SIG-M5 (cell line): ENCODE measurements around the gene SEC24A.
"Not testable (repeated sequence)": the region's sequence is repeated elsewhere in the genome, so short reads cannot be mapped to it uniquely, and the experiment has no call there.

Experiments
- DNase-seq: peaks from one replicate; lab custom pipeline; 2025; lab: John Stamatoyannopoulos, UW

The SEC24A gene

DNA sequence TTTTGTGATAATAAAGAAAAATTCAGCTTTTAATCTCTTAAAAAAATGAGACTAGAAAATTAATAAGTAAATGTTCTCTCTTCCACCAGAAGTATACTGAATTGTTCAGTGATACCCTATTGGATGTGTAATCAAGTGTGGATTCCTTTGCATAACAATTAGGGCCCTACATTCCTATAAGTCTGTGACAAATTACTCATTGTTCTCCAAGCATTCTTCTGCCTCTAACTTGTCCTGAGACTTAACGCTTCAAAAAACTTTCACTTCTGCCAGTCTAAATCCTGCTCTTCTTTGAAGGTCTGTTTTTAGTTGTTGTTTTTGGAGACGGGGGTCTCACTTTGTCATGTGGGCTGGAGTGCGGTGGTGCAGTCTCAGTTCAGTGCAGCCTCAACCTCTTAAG is 100.8 kb downstream of the SEC24A start:
- no peak for DNase-seq

DNA sequence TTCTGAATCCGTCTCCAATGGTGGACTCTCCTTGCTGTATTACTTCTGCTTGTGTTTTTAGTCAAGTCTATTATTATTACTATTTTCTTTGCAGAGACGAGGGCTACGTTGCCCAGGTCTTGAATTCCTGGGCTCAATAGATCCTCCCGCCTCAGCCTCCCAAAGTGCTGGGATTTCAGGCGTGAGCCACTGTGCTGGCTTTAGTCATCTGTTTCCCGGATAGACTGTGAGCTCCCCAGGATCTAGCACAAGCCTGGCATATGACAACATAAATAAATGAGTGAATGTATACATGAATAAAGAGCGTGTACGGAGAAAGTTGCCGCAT is 109.6 kb downstream of the SEC24A start:
- DNase-seq, result no peak

DNA sequence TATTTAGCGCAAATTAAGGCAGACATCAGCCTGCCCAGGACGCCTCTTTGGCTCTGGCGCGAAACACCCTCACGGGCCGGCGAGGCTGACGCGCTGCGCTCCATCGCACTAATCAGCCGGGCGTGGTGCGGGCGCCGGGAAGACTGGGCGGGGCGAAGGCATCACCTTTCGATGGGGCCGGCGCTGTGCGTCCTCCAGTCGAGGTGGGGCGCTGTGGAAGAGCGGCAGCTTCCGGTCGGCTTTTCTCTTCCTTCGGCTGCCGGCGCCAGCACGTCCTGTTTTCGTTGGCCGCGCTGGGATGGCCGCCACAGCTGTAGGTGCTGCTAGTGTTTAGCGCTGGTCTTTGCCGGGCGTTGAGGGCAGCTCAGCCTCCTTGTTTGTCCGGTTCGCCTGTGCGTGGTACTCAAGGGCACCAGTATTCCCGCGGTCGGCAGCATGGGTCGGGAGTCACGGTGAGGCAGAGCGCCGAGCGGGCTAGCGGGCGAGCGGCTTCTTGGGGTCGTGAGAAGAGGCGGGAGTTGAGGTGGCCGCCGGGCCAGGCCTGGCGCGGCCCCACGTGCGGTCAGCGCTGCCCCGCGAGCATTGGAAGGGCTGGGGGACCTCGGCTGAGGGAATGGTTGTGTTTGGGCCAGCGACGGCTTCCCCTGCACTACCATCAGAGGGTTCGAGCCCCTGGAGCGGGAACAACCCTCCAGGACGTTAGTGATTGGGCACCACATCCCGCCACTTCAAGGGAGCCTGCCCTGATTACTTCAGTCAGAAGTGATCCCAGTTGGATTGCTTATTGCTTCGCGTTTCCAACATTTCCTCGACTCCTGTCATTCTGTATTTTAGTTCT is 110.1 kb downstream of the SEC24A start, which contains the start of gene DDX46:
DDX46 (plus strand) TSS at position 276 of the 838 bp plus-strand sequence; CDS start at position 436, 160 bp downstream.
- DNase-seq, result peak; percentile 82

DNA sequence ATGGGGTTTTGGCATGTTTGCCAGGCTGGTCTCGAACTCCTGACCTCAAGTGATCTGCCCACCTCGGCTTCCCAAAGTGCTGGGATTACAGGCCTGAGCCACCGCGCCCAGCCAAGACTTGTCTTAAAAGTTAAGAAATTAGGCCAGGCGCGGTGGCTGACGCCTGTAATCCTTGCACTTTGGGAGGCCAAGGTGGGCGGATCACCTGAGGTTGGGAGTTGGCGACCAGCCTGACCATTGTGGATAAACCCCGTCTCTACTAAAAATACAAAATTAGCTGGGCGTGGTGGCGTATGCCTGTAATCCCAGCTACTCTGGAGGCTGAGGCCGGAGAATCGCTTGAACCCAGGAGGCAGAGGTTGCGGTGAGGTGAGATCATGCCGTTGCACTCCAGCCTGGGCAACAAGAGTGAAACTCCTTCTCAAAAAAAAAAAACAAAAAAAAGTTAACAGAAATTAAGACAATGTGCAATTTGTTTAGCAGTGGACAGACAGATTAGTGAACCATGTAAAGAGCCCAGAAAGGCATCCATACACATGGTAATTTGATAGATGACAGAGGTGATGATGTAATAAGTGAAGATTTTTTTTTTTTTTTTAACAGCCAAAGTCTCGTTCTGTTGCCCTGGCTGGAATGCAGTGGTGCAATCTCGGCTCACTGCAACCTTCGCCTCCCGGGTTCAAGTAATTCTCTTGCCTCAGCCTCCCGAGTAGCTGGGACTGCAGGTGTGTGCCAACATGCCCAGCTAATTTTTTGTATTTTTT is 119.1 kb downstream of the SEC24A start:
- DNase-seq, result not testable (repeated sequence)

DNA sequence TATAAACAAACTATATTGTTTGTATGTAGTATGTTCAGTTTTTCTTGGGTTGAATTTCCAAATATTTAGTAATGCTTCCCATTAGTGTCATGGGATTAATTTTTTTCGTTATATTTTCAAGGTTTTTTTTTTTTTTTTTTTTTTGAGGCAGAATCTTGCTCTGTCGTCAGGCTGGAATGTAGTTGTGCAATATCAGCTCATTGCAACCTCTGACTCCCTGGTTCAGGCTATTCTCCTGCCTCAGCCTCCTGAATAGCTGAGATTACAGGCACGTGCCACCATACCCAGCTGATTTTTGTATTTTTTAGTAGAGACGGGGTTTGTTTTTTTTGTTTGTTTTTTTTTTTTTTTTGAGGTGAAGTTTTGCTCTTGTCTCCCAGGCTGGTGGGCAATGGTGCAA is 120.6 kb downstream of the SEC24A start:
- DNase-seq, result no peak

DNA sequence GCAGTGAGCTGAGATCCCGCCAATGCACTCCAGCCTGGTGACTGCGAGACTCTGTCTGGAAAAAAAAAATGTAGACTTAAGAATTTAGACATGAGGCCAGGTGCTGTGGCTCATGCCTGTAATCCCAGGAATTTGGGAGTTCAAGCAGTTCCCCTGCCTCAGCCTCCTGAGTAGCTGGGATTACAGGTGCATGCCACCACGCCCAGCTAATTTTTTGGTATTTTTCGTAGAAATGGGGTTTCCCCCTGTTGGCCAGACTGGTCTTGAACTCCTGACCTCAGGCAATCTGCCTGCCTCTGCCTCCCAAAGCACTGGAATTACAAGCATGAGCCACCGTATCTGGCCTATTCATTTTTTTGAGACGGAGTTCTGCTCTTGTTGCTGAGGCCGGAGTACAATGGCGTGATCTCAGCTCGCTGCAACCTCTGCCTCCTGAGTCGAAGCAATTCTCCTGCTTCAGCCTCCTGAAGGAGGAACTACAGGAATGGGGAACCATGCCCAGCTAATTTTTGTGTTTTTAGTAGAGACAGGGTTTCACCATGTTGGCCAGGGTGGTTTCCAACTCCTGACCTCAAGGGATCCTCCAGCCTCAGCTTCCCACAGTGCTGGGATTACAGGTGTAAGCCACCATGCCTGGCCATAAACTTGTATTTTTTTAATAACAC is 124.0 kb downstream of the SEC24A start:
- no peak for DNase-seq

DNA sequence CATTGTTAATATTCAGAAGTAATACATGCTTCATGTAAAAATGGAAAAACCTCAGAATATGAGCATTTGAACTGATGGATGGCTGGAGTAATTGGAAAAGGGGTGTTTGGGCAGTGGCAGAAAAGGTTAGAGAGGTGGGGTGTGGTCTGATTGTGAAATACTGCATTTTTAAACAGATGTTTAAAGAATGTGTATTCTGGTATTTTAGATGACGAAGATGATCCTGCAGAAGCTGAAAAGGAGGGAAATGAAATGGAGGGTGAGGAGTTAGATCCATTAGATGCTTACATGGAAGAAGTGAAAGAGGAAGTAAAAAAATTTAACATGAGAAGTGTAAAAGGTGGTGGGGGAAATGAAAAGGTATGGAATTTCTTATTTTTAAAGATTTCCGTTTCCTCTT is 128.8 kb downstream of the SEC24A start:
- no peak for DNase-seq
